ENCODE data around the gene PCYOX1L.

The PCYOX1L gene

DNA sequence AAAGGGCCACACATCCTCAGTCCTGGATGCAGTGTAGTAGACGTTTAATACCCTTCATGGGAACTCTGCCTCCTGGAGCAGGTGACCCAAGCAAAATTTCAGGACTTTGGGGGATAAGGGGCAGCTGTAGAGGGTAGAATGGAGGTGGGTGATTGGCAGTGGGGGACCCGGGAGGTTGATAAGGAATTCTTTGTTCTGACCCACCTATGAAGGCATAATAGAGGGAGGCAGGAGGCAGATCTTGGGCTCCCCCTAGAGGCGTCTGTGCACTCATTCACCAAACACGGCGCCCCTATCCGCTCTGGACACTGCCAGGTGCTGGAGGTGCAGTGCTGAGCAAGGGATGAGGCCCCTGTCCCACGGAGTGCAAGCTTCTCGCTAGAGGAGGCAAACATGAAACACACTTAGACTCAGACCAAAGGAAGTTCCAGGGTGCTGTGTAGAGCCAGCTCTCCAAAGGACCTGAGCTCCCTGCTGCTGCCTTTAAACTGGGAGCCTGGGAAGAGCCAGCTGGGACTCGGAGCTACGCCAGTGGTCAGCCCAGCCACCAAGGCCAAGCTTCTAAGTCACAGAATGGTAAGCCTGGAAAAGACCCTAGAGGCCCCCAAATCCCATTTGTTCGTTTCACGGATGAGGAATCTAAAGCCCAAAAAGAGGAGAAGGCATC lies 13.6 kb downstream of the PCYOX1L start:
- no peak overlapping the region for H3K4me3 ChIP-seq (ENCODE audit: low read depth, low read length)
- DNase-seq (ENCODE audit: low read depth): no peak
- TF ChIP-seq, protein P1, sequence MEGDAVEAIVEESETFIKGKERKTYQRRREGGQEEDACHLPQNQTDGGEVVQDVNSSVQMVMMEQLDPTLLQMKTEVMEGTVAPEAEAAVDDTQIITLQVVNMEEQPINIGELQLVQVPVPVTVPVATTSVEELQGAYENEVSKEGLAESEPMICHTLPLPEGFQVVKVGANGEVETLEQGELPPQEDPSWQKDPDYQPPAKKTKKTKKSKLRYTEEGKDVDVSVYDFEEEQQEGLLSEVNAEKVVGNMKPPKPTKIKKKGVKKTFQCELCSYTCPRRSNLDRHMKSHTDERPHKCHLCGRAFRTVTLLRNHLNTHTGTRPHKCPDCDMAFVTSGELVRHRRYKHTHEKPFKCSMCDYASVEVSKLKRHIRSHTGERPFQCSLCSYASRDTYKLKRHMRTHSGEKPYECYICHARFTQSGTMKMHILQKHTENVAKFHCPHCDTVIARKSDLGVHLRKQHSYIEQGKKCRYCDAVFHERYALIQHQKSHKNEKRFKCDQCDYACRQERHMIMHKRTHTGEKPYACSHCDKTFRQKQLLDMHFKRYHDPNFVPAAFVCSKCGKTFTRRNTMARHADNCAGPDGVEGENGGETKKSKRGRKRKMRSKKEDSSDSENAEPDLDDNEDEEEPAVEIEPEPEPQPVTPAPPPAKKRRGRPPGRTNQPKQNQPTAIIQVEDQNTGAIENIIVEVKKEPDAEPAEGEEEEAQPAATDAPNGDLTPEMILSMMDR (IDR thresholded peaks at IDR 0.05; ENCODE audit: low read depth, low read length, missing control alignments): peak; percentile 94

DNA sequence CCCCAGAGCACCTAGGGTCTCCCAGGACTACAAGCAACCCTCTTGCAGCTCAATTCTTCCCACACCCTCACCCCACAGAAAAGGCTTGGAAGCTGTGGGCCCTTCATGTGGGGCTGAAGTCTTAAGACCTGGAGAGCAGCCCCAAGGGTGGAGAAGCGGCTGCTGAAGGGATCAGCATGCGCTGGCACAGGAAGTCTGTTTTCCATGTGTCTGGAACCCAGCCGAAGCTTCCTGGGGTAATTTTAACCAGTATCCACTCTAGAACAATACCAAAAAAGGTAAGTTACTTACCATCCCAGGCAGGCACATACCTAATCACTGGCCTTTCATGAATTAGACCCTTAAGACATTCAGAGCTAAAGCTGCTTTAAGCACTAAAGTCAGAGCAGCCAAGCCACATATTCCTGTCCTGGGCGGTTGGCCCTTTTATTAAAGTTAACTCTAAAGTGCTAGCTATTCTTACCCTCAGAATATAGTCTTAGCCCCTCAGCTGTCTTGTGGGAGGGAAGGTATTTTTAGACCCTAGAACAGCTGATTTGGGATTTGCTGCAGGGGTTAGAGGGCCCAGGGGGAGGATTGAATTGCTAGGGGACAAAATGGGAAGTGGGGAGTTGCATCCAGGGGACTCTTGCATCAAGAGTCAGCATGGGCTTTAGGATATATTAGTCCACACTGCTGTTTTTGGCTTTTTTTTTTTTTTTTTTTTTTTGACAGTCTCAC lies 14.4 kb downstream of the PCYOX1L start:
- H3K4me3 ChIP-seq (ENCODE audit: low read depth, low read length): no peak overlapping the region
- TF ChIP-seq, protein P1 (IDR thresholded peaks at IDR 0.05; ENCODE audit: low read depth, low read length, missing control alignments): no peak
- no peak for DNase-seq (ENCODE audit: low read depth)

DNA sequence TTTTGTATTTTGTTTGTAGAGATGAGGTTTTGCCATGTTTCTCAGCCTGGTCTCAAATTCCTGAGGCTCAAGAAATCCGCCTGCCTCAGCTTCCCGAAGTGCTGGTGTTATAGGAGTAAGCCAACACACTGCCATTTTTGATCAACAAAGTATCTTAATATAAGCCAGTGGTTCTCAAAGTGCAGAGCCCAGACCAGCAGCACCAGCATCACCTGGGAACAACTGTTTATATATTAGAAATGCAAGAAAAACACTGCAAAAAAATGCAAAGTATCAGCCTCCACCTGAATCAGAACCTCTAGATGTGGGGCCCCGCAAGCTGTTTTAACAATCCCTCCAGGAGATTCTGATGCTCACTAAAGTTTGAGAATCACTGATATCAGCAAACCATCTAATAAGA lies 15.1 kb downstream of the PCYOX1L start:
- TF ChIP-seq, protein P1 (IDR thresholded peaks at IDR 0.05; ENCODE audit: low read depth, low read length, missing control alignments): no peak
- H3K4me3 ChIP-seq (ENCODE audit: low read depth, low read length): no peak overlapping the region
- DNase-seq (ENCODE audit: low read depth): no peak

DNA sequence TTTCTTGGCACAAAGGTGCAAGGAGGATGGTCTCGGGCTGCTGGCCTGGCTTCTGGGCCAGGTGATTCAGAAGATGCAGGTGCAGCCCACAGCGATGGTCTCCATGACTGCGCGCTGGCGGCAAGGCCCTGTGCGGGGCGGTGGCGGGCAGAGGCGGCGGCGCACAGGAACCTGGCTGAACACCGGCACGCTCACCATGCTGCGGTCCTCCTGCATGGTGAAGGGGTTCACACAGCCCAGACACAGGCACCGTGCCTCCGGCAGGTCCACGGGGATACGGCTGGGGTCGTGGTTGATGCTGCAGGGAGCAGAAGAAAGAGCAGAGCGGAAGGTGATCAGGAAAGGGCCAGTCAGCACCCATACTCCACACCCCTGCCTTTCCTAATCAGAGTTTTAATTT lies 16.5 kb downstream of the PCYOX1L start:
- H3K4me3 ChIP-seq (ENCODE audit: low read depth, low read length): no peak overlapping the region
- no peak for DNase-seq (ENCODE audit: low read depth)

DNA sequence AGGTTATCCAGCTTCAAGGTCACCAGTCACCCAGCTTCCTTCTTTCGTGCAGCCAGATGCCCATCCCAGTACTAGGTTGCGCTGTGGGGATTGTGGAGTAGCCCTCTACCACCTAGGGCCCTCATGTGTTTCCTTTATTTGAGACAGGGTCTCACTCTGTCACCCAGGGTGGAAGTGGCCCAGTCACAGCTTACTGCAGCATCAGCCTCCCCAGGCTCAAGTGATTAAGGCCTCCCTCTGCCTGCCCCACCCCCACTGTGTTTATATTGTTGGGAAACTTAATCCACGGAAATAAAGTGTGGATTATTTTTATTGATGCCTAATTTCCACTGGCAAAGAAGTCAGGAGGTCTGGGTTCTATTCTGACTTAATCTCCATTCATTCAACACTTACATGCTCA lies 17.0 kb downstream of the PCYOX1L start:
- no peak for DNase-seq (ENCODE audit: low read depth)
- H3K4me3 ChIP-seq (ENCODE audit: low read depth, low read length): no peak overlapping the region
- TF ChIP-seq, protein P1 (IDR thresholded peaks at IDR 0.05; ENCODE audit: low read depth, low read length, missing control alignments): no peak

More for the DNA sequence above, 16.5 kb downstream of the PCYOX1L start:
- TF ChIP-seq, protein P1 (IDR thresholded peaks at IDR 0.05; ENCODE audit: low read depth, low read length, missing control alignments): no peak

DNA sequence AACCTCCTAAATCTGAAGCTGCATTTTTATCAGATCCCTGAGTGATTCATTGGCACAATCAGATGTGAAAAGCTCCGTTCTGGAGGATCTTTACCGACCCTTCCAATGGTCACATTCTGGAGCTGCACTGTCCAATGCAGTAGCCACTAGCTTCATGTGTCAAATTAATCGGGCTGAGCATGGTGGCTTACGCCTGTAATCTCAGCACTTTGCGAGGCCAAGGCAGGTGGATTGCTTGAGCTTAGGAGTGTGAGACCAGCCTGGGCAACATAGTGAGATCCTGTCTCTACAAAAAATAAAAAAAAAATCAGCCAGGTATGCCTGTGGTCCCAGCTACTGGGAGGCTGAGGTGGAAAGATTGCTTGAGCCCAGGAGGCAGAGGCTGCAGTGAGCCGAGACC lies 17.6 kb downstream of the PCYOX1L start:
- DNase-seq (ENCODE audit: low read depth): no peak
- TF ChIP-seq, protein P1 (IDR thresholded peaks at IDR 0.05; ENCODE audit: low read depth, low read length, missing control alignments): no peak

More for the DNA sequence above, 17.6 kb downstream of the PCYOX1L start:
- H3K4me3 ChIP-seq (ENCODE audit: low read depth, low read length): no peak overlapping the region
